WTC11 (cell line): ENCODE results near the gene TRIB2.

Experiments used
- CREM ChIP-seq: sonication (generic); formaldehyde crosslinking; IDR thresholded peaks from 2 replicates; pipeline ENCODE4 v1.8.1; 2022; ENCODE audit warnings: mild to moderate bottlenecking, missing genetic modification reagents, moderate library complexity
- EMX1 ChIP-seq: fragments of 250-450 bp; sonication (Bioruptor Pico); IDR thresholded peaks from 2 replicates; pipeline ENCODE4 v1.8.0; 2021; ENCODE audit warnings: mild to moderate bottlenecking
- SMAD3 ChIP-seq: sonication (generic); formaldehyde crosslinking; IDR thresholded peaks from 2 replicates; pipeline ENCODE4 v1.8.0; 2022; ENCODE audit warnings: missing genetic modification reagents, mild to moderate bottlenecking, borderline replicate concordance
- USF2 ChIP-seq: sonication (generic); formaldehyde crosslinking; IDR thresholded peaks from 2 replicates; pipeline ENCODE4 v1.8.1; 2023; ENCODE audit warnings: mild to moderate bottlenecking, missing genetic modification reagents, moderate library complexity
- ZBTB43 ChIP-seq: sonication (generic); formaldehyde crosslinking; IDR thresholded peaks from 2 replicates; pipeline ENCODE4 v1.8.1; 2023; ENCODE audit warnings: mild to moderate bottlenecking, missing genetic modification reagents
- ZNF263 ChIP-seq: sonication (generic); formaldehyde crosslinking; IDR thresholded peaks from 2 replicates; pipeline ENCODE4 v1.8.1; 2022; ENCODE audit warnings: low read depth, mild to moderate bottlenecking, moderate library complexity, missing genetic modification reagents
- ZNF396 ChIP-seq: fragments of 250-450 bp; sonication (Bioruptor Pico); IDR thresholded peaks from 2 replicates; pipeline ENCODE4 v1.8.0; 2021; ENCODE audit warnings: mild to moderate bottlenecking, moderate library complexity, borderline replicate concordance
- ZNF416 ChIP-seq: fragments of 250-450 bp; sonication (Bioruptor Pico); IDR thresholded peaks from 2 replicates; pipeline ENCODE4 v1.9.0; 2021; ENCODE audit warnings: mild to moderate bottlenecking, inconsistent platforms
- TF ChIP-seq, protein P1 (sequence below): fragments of 200-600 bp; IDR thresholded peaks from 2 replicates; pipeline ENCODE4 v1.8.0; 2022; ENCODE audit warnings: antibody characterized with exemption
- TF ChIP-seq, protein P2 (sequence below): sonication (generic); formaldehyde crosslinking; IDR thresholded peaks from 2 replicates; pipeline ENCODE4 v1.8.0; 2022; ENCODE audit warnings: mild to moderate bottlenecking, missing genetic modification reagents
- TF ChIP-seq, protein P3 (sequence below): sonication (generic); formaldehyde crosslinking; IDR thresholded peaks from 2 replicates; pipeline ENCODE4 v1.8.0; 2022; ENCODE audit warnings: mild to moderate bottlenecking, missing genetic modification reagents
- TF ChIP-seq, protein P4 (sequence below): sonication (generic); formaldehyde crosslinking; IDR thresholded peaks from 2 replicates; pipeline ENCODE4 v1.8.0; 2022; ENCODE audit warnings: mild to moderate bottlenecking, missing genetic modification reagents

DNA sequence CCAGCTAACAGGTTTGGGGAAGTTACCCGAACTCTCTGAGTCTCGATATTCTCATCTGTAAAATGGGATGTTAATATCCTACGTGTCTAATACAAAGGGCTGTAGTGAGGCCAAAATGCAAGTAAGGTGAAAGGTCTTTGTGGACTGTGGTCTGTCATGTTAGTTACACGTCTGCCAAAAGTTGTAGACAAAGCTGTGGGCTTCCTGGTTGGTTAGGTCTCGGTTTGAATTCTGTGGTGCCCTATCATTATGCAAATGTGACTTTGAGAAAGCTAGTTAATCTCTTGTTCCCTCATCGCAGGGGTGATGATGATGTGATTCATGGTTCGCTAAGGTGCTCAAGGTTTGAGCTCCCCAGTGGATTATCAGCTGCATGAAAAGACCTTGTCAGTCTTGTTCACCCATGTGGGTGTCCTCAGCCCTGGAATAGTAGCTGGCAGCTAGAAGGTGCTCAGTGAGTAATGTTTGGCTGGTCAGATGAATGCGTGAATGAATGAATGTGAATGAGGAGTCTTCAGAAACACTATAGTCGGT lies 23.1 kb downstream of the TRIB2 start:
- TF ChIP-seq ZNF416 (no peak), ZNF263 (CRISPR knock-in tag) (no peak), SMAD3 (no peak), ZNF396 (CRISPR knock-in tag) (no peak), USF2 (CRISPR knock-in tag) (no peak), EMX1 (CRISPR knock-in tag) (no peak), ZBTB43 (CRISPR knock-in tag) (no peak), CREM (CRISPR knock-in tag) (no peak)
- TF ChIP-seq, protein P1, sequence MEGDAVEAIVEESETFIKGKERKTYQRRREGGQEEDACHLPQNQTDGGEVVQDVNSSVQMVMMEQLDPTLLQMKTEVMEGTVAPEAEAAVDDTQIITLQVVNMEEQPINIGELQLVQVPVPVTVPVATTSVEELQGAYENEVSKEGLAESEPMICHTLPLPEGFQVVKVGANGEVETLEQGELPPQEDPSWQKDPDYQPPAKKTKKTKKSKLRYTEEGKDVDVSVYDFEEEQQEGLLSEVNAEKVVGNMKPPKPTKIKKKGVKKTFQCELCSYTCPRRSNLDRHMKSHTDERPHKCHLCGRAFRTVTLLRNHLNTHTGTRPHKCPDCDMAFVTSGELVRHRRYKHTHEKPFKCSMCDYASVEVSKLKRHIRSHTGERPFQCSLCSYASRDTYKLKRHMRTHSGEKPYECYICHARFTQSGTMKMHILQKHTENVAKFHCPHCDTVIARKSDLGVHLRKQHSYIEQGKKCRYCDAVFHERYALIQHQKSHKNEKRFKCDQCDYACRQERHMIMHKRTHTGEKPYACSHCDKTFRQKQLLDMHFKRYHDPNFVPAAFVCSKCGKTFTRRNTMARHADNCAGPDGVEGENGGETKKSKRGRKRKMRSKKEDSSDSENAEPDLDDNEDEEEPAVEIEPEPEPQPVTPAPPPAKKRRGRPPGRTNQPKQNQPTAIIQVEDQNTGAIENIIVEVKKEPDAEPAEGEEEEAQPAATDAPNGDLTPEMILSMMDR: no peak
- TF ChIP-seq, protein P2, sequence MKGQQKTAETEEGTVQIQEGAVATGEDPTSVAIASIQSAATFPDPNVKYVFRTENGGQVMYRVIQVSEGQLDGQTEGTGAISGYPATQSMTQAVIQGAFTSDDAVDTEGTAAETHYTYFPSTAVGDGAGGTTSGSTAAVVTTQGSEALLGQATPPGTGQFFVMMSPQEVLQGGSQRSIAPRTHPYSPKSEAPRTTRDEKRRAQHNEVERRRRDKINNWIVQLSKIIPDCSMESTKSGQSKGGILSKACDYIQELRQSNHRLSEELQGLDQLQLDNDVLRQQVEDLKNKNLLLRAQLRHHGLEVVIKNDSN (CRISPR knock-in tag): no peak
- TF ChIP-seq, protein P3, sequence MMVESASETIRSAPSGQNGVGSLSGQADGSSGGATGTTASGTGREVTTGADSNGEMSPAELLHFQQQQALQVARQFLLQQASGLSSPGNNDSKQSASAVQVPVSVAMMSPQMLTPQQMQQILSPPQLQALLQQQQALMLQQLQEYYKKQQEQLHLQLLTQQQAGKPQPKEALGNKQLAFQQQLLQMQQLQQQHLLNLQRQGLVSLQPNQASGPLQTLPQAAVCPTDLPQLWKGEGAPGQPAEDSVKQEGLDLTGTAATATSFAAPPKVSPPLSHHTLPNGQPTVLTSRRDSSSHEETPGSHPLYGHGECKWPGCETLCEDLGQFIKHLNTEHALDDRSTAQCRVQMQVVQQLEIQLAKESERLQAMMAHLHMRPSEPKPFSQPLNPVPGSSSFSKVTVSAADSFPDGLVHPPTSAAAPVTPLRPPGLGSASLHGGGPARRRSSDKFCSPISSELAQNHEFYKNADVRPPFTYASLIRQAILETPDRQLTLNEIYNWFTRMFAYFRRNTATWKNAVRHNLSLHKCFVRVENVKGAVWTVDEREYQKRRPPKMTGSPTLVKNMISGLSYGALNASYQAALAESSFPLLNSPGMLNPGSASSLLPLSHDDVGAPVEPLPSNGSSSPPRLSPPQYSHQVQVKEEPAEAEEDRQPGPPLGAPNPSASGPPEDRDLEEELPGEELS: no peak
- TF ChIP-seq, protein P4, sequence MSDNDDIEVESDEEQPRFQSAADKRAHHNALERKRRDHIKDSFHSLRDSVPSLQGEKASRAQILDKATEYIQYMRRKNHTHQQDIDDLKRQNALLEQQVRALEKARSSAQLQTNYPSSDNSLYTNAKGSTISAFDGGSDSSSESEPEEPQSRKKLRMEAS (CRISPR knock-in tag): no peak
